8988T (cell line): ENCODE results near the gene SRR.
A peak's percentile ranks its signal among the peaks of the same experiment; 100 is the strongest.
"Not testable (repeated sequence)": the region's sequence is repeated elsewhere in the genome, so short reads cannot be mapped to it uniquely, and the experiment has no call there.

ENCODE experiments used
- DNase-seq: peaks from one replicate; pipeline ENCODE4 v3.0.0; 2011

Gene SRR

GRCh38 chr17:2292100-2292499 lies 11.7 kb upstream of the SRR start:
- no peak for DNase-seq

GRCh38 chr17:2295575-2295974 lies 8.2 kb upstream of the SRR start:
- DNase-seq, result no peak

- DNase-seq, result no peak
Observed at GRCh38 chr17:2297023-2297422, 6.7 kb upstream of the SRR start.

- no peak for DNase-seq
Observed at GRCh38 chr17:2299136-2299535, 4.6 kb upstream of the SRR start.

- DNase-seq, result no peak
Observed at GRCh38 chr17:2299756-2300155, 4.0 kb upstream of the SRR start.

- DNase-seq, result no peak
Observed at GRCh38 chr17:2302778-2303203, 959 bp upstream of the SRR start.

- no peak for DNase-seq
Observed at GRCh38 chr17:2304931-2305330, 1.2 kb downstream of the SRR start.

GRCh38 chr17:2309338-2310154 lies 5.8 kb downstream of the SRR start:
- no peak for DNase-seq

GRCh38 chr17:2312736-2313135 lies 9.0 kb downstream of the SRR start:
- no peak for DNase-seq

- not testable (repeated sequence) for DNase-seq
Observed at GRCh38 chr17:2316916-2317205, 13.1 kb downstream of the SRR start.

GRCh38 chr17:2317796-2318195 lies 14.0 kb downstream of the SRR start:
- no peak for DNase-seq

GRCh38 chr17:2319051-2319450 lies 15.3 kb downstream of the SRR start:
- no peak for DNase-seq

- DNase-seq, result no peak
Observed at GRCh38 chr17:2321399-2321798, 17.6 kb downstream of the SRR start.

- DNase-seq, result no peak
Observed at GRCh38 chr17:2323629-2324314, 20.0 kb downstream of the SRR start.

- DNase-seq, result no peak
Observed at GRCh38 chr17:2331303-2331702, 27.6 kb downstream of the SRR start.

- no peak for DNase-seq
Observed at GRCh38 chr17:2335726-2336214, 32.0 kb downstream of the SRR start.

GRCh38 chr17:2336215-2336851 lies 32.6 kb downstream of the SRR start, which contains the start of gene TSR1:
Gene TSR1 (minus strand): TSS chr17:2336457. CDS start chr17:2336427, 30 bp downstream.
- peak; percentile 93 for DNase-seq

GRCh38 chr17:2336852-2337543 lies 33.2 kb downstream of the SRR start, which contains the start of gene SGSM2:
Gene SGSM2 (plus strand): TSS chr17:2337501. CDS start chr17:2337689, 188 bp downstream.
- DNase-seq, result peak; percentile 72

- DNase-seq, result peak; percentile 70
Observed at GRCh38 chr17:2337544-2338314, 34.0 kb downstream of the SRR start.

- DNase-seq, result no peak
Observed at GRCh38 chr17:2338315-2338657, 34.5 kb downstream of the SRR start.

- no peak for DNase-seq
Observed at GRCh38 chr17:2343421-2343820, 39.7 kb downstream of the SRR start.

- no peak for DNase-seq
Observed at GRCh38 chr17:2344528-2344927, 40.8 kb downstream of the SRR start.
